Upper lobe of right lung (tissue), 1 donor: ENCODE results near the gene CYB5B. TPM values are rescaled to one million over a fixed set of nuclear protein-coding genes. Genes with fewer than 3 reads are reported as not detected.

Experiments
- ATAC-seq: fragments of 200-7000 bp; cut with Tn5 transposase; one replicate; pipeline ENCODE4 v1.9.1; 2020; ENCODE audit warnings: mild to moderate bottlenecking, moderate library complexity
- DNase-seq: peaks from one replicate; pipeline ENCODE4 v3.0.0-alpha.2; 2020
- H3K27ac ChIP-seq: fragments of 200-600 bp; one replicate; pipeline ENCODE4 v1.8.0; 2022
- H3K27me3 ChIP-seq: fragments of 200-600 bp; one replicate; pipeline ENCODE4 v1.8.0; 2022; ENCODE audit warnings: mild to moderate bottlenecking
- H3K36me3 ChIP-seq: fragments of 200-600 bp; one replicate; pipeline ENCODE4 v1.8.0; 2022
- H3K4me1 ChIP-seq: fragments of 200-600 bp; one replicate; pipeline ENCODE4 v1.8.0; 2022
- H3K4me3 ChIP-seq: fragments of 200-600 bp; one replicate; pipeline ENCODE4 v1.8.0; 2022; ENCODE audit warnings: mild to moderate bottlenecking
- H3K9me3 ChIP-seq: fragments of 200-600 bp; one replicate; pipeline ENCODE4 v1.8.0; 2022
- intact Hi-C: fragments of 100-400 bp; cut with DNase I; formaldehyde crosslinking; loops from one replicate; pipeline ENCODE4 v1.11.0; 2022
- long read RNA-seq: library from polyadenylated mRNA; unstranded; transcript quantifications from one replicate; pipeline ENCODE4 v2.0.0, GENCODE V29; 2021
- total RNA-seq: library from RNA; stranded (reverse); fragmentation: NEBNext Ultra II Directional; extraction: Animal tissue kit (Norgen Biotek cat#: 25700); gene quantifications from one replicate; pipeline ENCODE4 v1.2.1, GENCODE V29; 2021
- TF ChIP-seq, protein P1 (sequence below): fragments of 200-600 bp; IDR thresholded peaks from one replicate; pipeline ENCODE4 v1.8.0; 2022; ENCODE audit warnings: antibody characterized with exemption
- donor health status: DM: no; HTN: yes; CAD: no; lungs with severe emphysema.

CYB5B gene, protein sequence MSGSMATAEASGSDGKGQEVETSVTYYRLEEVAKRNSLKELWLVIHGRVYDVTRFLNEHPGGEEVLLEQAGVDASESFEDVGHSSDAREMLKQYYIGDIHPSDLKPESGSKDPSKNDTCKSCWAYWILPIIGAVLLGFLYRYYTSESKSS
- 88.4 TPM for total RNA-seq
- long read RNA-seq, full-length matches to known transcripts, result 59 of 64 reads
- long read RNA-seq, partial matches to known transcripts, result 1 of 64 reads
- long read RNA-seq, other reads (novel, unspliced or antisense), result 4 of 64 reads

DNA sequence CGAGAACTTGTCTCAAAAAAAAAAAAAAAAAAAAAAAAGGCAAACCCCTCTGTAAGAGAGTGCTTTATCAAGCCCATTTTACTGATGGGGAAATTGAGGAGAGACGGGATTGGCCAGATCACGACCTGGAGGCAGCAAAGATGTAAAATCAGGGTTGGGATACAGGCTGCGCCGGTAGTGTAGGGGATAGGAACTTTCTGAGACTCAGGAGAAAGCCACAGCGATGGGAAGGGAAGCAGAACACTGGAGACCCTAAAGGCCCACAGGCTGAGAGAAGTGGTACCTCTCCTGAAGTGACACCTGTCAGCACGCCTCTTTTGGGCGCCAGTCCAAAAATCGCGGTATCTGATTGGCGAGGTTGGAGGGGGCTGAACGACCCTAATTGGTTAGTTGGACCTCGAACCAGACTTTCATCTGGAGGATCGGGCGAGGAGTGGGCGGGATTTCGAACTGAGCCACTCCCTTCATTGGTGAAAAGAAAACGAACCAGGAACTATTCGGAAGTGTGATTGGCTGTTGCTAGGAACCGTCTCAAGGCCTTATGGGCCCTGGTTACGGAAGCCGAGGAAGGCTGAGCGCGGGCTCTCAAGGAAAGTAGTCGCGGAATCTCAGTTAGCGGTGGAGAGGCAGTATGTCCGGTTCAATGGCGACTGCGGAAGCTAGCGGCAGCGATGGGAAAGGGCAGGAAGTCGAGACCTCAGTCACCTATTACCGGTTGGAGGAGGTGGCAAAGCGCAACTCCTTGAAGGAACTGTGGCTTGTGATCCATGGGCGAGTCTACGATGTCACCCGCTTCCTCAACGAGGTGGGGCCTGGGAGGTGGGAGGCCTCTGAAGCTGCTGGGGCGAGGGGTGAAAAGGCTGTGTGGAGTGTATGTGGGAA, at the start of gene CYB5B:
Gene CYB5B (plus strand): TSS at position 567 of the 882 bp plus-strand sequence. CDS start 65 bp downstream, at position 632.
- Histone ChIP-seq H3K9me3 (no peaks in the 10 kb centered on the region), H3K36me3 (peaks cover 20% of the 10 kb centered on the region), H3K4me1 (peaks cover 10% of the 10 kb centered on the region), H3K4me3 (peak within 1 kb of the TSS; percentile 79), H3K27me3 (no peaks in the 10 kb centered on the region), H3K27ac (peak within 1 kb of the TSS; percentile 90)
- ATAC-seq (peak; percentile 99), DNase-seq (peak; percentile 97)
- TF ChIP-seq, protein P1, sequence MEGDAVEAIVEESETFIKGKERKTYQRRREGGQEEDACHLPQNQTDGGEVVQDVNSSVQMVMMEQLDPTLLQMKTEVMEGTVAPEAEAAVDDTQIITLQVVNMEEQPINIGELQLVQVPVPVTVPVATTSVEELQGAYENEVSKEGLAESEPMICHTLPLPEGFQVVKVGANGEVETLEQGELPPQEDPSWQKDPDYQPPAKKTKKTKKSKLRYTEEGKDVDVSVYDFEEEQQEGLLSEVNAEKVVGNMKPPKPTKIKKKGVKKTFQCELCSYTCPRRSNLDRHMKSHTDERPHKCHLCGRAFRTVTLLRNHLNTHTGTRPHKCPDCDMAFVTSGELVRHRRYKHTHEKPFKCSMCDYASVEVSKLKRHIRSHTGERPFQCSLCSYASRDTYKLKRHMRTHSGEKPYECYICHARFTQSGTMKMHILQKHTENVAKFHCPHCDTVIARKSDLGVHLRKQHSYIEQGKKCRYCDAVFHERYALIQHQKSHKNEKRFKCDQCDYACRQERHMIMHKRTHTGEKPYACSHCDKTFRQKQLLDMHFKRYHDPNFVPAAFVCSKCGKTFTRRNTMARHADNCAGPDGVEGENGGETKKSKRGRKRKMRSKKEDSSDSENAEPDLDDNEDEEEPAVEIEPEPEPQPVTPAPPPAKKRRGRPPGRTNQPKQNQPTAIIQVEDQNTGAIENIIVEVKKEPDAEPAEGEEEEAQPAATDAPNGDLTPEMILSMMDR, result no peak
- intact Hi-C loops, result no loop called here

DNA sequence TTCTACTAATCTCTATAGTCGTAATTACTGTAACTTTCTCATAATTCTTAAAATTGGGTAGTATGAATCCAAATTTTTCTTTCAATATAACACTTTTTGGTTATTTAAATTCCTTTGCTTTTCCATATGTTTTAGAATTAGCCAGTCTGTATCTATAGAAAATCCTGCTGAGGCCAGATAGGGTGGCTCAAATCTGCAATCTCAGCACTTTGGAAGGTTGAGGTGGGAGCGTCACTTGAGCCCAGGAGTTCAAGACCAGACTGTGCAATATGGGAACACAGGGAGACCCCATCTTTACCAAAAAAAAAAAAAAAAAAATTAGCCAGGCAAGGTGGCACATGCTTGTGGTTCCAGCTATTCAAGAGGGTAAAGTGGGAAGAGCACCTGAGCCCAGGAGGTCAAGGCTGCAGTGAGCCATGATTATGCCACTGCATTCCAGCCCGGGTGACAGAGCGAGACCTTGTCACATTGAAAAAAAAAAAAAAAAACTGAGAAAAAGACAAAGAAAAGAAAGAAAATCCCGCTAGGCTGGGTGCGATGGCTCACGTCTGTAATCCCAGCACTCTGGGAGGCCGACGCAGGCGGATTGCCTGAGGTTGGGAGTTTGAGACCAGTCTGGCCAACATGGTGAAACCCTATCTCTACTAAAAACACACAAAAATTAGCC, 47.9 kb upstream of the CYB5B start:
- Histone ChIP-seq H3K4me3 (no peak overlapping the region), H3K27ac (no peak overlapping the region), H3K27me3 (no peaks in the 10 kb centered on the region), H3K36me3 (peaks cover 63% of the 10 kb centered on the region), H3K4me1 (no peaks in the 10 kb centered on the region), H3K9me3 (no peaks in the 10 kb centered on the region)
- DNase-seq (no peak), ATAC-seq (no peak)
- intact Hi-C loops, result no loop called here
- TF ChIP-seq, protein P1, result no peak

DNA sequence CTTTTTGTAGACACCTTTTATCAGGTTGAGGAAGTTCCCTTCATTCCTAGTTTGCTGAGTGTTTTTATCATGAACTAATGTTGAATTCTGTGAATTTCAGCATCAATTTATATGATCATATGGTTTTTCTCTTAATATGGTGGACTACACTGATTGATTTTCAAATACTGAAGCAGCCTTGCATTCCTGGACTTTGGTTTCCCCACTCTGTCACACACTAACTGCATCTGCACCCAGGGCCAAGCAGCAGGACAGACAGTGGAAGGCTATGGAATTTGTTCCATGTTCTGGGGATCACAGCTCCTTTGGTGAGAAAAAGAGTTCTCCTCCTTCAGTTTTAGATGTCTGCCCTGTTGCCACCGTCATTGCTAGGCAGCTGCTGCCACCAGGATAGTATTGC, 46.4 kb upstream of the CYB5B start:
- ATAC-seq (no peak), DNase-seq (no peak)
- TF ChIP-seq, protein P1, result no peak

DNA sequence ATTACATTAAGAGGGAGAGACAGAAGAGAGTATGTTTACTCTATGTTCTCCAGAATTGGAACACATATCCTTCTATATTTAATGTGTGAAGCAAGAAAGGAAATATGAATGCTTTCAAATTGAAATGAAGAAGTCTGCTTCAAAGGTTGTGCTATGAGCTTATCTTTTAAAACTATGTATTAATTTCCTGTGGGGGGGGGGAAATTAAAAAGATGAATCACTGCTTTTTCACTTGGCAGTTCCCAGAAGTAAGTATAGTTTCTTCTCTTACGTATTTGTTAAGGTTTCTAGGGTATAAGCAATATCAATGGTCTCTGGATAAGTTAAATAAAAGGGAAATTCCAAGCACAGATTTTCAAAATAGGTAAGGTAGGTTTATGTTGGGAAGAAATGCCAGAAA, 45.7 kb upstream of the CYB5B start:
- TF ChIP-seq, protein P1, result no peak
- DNase-seq, result no peak
- no peaks in the 10 kb centered on the region for H3K9me3 ChIP-seq
- no peaks in the 10 kb centered on the region for H3K27me3 ChIP-seq
- no peak for ATAC-seq
- H3K4me1 ChIP-seq, result no peaks in the 10 kb centered on the region
- H3K27ac ChIP-seq, result no peak overlapping the region
- intact Hi-C loops, result no loop called here
- peaks cover 65% of the 10 kb centered on the region for H3K36me3 ChIP-seq
- no peak overlapping the region for H3K4me3 ChIP-seq

More for the DNA sequence above, 46.4 kb upstream of the CYB5B start:
- H3K4me3 ChIP-seq, result no peak overlapping the region
- intact Hi-C loops, result no loop called here
- no peak overlapping the region for H3K27ac ChIP-seq
- no peaks in the 10 kb centered on the region for H3K27me3 ChIP-seq
- no peaks in the 10 kb centered on the region for H3K9me3 ChIP-seq
- H3K36me3 ChIP-seq, result peaks cover 63% of the 10 kb centered on the region
- H3K4me1 ChIP-seq, result no peaks in the 10 kb centered on the region

DNA sequence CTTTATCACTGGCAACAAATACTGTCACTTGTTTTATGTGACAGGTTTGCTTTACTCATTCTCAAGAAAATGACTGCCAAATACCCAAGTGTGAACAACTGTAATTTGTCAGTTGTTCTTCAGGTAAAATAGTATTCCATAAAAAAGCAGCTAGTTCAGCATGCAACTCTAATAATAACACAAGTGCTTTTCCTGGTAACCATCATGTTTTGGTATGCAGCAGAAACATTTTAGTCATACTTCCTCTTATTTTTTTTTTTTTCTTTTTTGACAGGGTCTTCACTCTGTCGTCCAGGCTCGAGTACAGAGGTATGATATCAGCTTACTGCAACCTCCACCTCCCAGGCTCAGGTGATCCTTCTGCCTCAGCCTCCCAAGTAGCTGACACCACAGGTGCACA, 43.2 kb upstream of the CYB5B start:
- ATAC-seq (no peak), DNase-seq (no peak)
- no peak overlapping the region for H3K4me3 ChIP-seq
- no peaks in the 10 kb centered on the region for H3K9me3 ChIP-seq
- no peaks in the 10 kb centered on the region for H3K27me3 ChIP-seq
- H3K4me1 ChIP-seq, result peaks cover 12% of the 10 kb centered on the region
- H3K36me3 ChIP-seq, result peaks cover 70% of the 10 kb centered on the region
- TF ChIP-seq, protein P1, result no peak
- intact Hi-C loops, result no loop called here
- H3K27ac ChIP-seq, result no peak overlapping the region
